ENCODE measurements around the gene AKAP7.
"Not testable (repeated sequence)": the region's sequence is repeated elsewhere in the genome, so short reads cannot be mapped to it uniquely, and the experiment has no call there.

AKAP7 gene

DNA sequence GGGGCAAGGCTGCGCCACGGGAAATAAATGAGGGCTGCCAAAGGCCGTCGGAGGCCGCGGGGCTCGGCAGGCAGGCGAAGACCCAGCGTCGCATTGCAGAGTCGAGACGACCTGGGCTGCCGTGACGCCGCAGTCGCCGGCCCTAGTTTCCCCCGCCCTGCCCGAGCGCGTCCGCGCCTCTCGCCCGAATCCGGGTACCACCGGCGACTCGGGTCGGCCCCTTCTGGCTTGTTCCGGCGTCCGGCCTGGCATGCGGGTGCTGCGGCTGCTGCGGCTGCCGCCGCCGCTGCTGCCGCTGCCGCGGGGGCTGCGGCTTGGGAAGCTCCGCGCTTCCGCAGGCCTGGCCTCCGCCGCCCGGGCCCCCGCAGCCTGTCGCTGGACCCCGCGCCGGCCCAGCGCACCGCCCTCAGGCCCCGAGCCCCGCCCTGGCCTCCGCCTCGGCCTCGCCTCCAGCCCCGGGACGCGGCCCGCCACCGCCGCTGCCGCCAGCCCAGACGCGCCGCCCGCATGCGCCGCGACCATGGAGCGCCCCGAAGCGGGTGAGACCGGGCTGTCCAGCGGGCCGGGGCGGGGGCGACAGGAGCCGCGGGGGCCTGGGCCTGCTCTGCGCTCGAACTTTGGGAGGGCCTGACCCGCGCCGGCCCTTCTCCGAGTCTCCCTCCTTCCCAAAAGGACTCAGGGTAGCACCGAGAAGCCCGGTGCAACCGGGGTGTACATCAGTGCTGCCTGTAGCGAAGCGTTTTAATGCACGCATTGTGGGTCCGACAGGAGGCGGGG lies at the start of gene AKAP7:
Gene AKAP7, plus strand, starts transcription at position 224 of the 777 bp plus-strand sequence. Its CDS starts 297 bp downstream, at position 521.
- peak; percentile 85 for DNase-seq

DNA sequence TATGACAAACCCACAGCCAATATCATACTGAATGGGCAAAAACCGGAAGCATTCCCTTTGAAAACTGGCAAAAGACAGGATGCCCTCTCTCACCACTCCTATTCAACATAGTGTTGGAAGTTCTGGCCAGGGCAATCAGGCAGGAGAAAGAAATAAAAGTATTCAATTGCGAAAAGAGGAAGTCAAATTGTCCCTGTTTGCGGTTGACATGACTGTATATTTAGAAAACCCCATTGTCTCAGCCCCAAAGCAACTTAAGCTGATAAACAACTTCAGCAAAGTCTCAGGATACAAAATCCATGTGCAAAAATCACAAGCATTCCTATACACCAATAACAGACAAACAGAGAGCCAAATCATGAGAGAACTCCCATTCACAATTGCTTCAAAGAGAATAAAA lies 44.9 kb upstream of the AKAP7 start:
- not testable (repeated sequence) for DNase-seq

DNA sequence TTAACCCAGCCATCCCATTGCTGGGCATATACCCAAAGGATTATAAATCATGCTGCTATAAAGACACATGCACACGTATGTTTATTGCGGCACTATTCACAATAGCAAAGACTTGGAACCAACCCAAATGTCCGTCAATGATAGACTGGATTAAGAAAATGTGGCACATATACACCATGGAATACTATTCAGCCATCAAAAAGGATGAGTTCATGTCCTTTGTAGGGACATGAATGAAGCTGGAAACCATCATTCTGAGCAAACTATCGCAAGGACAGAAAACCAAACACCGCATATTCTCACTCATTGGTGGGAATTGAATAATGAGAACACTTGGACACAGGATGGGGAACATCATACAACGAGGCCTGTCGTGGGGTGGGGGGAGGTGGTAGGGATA lies 43.3 kb upstream of the AKAP7 start:
- not testable (repeated sequence) for DNase-seq

DNA sequence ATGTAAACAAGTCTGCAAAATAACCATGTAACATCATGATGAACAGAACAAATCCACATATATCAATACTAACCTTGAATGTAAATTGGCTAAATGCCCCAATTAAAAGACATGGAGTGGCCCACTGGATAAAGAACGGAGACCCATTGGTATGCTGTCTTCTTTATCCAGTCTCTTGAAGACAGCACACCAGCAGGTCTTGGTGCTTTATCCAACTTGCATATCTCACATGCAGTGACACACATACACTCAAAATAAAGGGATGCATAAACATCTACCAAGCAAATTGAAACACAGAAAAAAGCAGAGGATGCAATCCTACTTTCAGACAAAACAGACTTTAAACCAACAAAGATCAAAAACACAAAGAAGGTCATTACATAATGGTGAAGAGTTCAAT lies 41.9 kb upstream of the AKAP7 start:
- no peak for DNase-seq

DNA sequence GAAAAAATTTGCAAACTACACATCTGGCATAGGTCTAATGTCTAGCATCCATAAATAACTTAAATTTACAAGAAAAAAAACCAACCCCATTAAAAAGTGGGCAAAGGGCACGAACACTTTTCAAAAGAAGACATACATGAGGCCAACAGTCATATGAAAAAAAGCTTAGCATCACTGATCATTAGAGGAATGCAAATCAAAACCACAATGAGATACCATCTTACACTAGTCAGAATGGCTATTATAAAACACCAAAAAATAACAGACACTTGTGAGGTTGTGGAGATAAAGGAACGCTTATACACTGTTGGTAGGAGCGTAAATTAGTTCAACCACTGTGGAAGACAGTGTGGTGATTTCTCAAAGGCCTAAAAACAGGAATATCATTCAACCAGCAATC lies 38.5 kb upstream of the AKAP7 start:
- DNase-seq: no peak

DNA sequence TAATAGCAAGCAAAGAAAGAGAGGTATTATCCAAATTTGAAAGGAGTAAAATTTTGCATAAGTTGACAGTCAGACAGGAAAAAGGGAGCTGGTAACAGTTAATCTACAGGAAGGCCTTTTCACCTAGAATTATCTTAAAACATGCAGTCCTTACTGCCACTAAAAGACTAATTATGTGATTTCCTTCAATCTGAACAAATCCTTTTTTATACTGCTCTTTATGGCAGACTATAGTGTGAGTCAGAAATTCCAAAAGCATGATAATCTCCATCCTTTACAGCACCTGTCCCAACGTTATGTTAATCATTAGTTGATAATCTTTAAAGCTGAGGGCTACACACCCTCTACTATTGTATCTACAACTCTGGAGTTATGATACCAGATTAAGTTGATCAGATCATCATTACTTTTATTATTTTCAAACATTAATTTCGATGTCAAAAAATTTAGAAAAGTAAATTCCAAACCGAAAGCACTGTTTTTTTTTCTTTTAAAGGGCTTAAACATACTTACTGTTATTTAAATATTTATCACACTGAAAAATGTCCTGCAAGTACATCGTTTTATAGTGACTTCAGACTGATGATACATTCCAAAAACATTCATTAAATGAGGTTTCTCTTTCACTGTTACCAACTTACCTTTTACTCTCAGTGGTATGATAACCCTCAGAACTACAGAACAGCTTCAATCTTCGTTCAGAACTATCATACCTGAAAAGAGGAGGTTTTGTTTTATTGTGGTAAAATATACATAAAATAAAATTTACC lies 33.2 kb upstream of the AKAP7 start:
- DNase-seq: no peak

DNA sequence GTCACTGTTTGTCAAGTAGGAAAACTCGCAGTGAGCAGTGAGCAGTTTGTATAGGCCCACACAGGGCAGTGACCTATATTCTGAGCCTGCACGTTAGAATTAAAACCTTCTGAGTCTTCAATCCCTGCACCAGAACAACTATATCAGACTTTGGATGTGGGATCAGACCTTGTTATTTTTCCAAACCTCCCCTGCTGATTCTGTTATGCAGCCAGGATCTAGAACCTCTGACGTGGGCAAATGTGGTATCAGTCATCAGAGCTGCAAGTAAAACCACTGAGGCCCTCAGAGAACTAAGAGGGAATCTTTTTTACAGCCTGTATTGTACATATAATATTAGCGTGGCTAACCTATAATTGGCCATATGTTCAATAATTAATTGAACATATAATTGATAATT lies 32.0 kb upstream of the AKAP7 start:
- DNase-seq: no peak

DNA sequence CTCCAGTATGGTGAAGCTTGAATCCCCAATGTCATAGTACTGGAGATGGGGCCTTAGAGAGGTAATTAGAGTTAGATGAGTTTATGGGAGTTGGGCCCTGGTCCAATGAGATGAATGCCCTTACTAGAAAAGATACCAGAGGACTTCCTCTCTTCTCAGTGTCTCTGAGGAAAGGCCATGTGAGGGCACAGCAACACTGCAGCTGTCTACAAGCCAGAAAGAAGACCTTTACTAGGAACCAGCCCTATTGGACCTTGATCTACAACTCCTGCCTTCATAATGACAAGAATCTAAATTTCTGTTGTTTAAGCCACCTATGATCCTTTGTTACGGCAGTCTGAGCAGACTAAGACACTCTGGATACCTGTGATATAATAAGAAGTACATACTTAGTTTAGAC lies 31.4 kb upstream of the AKAP7 start:
- no peak for DNase-seq

DNA sequence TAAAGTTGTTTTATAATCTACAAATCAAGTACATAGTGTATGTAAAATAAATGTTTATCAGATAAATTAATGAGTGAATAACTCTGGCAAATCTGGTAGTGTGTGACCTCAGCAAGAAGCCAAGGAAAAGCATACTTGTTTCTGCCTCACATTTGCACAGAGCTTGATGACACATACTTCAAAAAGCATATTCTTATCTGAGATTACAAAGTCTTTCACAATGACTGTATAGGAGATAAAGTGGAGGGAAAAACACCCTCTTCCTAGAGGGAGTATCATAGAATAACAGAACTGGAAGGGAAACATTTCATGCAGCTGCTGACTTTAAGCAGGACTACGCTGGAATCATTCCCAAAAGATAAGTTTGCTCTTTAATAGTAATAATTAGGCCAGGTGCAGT lies 28.1 kb upstream of the AKAP7 start:
- no peak for DNase-seq

DNA sequence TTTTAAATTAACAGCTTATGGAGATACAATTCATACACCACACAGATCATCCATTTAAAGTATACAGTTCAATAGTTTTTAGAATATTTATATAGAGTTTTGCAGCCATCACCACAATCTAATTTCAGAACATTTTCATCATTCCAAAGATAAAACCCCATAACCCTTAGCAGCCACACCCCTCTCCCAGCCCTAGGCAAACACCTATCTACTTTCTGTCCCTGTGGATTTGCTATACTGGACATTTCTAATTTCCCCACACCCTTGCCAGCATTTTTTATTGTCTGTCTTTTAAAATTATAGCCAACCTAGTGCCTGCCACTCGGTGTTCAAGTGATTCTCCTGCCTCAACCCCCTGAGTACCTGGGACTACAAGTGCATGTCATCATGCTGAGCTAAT lies 23.0 kb upstream of the AKAP7 start:
- DNase-seq: no peak

DNA sequence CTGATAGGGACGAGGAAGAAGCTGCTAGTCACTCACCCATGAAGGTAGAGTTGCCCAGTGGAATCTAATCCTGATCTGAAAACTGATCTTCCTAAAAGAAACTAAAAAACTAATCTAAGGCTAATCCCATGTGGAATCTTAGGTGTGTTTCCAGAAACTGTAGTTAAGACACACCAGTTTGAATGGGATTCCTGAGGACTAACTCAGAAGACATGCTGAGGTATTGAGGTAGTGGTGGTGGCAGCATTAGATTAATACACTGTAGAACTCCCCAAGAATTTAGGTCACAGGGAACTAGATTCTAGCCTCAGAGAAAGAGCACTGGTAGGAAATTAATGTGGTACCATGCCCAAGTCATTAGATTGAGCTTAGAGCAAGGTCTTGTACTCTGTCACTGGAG lies 19.6 kb upstream of the AKAP7 start:
- DNase-seq: no peak

DNA sequence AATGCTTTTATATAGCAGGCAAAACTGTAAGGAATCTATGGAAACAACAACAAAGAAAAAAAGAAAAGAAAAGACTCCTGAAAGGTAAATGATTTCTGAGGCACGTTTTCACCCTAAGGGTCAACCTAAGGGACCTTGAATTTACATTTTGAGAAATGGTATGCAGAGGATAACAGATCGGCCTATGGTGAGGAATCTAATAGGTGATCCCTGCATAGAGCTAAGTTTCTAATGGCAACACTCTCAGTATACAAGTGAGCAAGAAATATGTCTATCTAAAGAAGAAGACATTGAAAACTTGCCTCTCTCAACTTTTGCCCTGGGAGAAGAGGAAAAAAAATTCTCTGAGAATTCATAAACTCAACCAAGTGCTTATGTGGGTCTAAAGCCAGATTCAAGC lies 18.9 kb upstream of the AKAP7 start:
- DNase-seq: no peak

DNA sequence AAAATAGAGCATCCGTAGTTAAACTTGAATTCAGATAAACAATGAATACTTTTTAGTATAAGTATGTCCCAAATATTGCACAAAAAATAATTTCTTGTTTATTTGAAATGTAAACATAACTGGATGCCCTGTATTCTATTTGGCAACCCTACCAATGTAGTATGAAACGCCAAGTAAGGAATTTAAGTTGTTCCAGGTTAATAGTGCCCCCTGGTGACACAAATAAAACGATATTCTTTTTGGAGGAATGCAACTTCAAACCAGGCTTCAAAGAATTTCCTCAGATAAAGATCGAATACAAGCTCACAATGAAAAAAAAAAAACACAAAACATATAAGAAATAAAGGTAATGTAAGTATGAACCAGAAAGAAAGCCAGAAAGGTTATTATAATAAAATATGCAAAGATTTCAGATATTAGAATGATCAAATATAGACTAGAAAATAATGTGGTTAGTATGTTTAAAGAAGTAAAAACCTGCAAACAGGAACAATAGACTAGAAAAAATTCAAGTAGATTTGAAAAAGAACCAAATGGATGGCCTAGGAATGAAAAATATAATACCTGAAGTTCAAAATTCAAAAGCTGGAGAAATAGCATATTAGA lies 18.4 kb upstream of the AKAP7 start:
- peak; percentile 58 for DNase-seq

DNA sequence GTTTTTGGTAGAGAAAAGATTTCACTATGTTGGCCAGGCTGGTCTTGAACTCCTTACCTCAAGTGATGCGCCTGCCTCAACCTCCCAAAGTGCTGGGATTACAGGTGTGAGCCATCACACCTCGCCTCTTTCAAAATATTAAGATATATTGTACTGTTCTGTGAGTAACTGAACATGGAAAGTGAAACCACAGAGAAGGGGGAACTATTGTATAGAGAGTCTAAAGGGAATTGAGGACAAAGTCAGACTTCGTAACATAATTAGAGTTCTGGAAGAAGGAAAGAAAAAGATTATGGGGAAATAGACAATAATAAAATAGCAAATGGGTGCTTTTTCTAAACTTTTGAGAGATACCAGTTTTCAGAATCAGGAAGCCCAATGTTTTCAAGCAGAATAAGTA lies 17.4 kb upstream of the AKAP7 start:
- no peak for DNase-seq

DNA sequence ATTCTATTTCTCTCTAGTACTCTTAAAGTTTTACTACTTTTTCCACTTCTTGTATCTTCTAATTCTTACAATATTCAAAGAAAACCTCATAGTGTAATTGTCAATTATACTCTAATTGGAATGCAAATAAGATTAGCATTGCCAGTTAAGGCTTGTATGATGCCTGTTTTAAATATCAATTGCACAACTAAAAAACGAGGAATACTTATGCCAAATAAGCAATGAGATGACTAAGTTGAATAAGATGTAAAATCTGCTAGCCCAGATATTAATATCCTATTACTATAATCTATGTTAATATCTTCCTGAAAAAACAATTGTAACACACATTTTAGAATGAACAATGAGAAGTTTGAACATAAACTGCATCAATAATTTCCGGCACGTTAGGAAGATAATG lies 13.3 kb upstream of the AKAP7 start:
- no peak for DNase-seq

DNA sequence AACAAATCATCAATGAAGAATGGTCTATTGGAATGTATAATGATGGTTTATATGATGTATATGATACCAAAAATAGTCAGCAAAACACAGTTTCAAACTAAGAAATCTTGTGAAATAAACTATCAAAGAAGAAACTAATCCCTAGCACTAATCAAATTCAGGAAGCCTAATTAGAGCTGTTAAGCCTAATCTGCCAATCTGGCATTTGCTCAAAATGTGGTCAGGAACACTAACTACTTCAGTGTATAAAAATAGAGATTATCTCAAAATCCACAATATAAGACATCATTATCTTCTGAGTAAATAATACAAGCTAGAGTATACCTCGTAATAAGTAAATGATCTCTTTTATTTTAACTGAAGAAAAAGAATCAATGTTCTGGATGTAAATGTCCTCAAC lies 12.8 kb upstream of the AKAP7 start:
- no peak for DNase-seq

DNA sequence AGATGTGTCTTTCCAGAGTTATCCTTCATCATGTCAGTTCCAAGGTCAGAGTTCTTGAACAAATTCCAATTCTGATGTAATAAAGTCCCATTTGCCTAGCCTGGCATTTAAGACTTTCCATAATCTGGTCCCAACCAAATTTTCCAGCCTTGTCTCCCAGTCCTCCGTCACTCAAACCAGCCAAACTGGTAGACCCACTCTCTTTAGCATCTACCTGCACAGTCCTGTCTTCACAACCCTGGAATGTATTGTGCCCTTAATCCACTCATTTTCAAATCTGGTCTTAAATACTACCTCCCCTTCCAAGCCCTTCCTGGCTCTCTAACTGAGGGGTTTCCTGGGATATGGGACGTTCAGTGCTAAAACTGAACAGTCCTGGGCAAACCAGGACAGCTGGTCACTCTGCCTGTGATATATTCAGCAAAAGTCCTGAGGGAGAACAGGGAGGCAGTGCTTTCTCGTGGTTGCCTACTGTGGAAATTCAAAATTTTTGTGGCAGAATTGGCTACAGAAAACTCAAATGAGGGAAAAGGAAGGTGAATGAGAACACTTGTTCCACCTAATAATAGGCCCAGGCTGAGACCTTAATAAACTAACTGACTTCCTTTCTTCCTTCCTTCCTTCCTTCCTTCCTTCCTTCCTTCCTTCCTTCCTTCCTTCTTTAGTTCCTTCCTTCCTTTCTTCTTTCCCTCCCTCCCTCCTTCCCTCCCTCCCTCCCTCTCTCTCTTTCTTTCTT lies 10.8 kb upstream of the AKAP7 start:
- peak; percentile 20 for DNase-seq

DNA sequence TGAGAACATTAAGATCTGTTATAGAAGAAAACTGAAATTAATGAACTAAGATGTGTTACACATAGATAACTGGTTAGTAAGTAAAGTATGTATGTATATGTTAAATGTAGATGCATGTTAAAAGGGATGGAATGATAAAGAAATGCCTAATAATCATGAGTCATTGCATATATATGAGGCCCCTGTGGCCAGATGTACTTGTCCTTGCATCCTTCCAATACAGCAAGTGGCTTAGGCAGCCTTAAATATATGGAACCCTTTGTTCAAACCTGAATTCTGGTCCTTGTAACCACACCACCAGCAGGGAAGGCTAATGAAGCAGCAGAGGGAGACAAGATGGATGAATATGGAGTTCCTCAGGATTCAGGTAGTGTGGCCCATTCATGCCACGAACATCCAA lies 9.8 kb upstream of the AKAP7 start:
- DNase-seq: no peak

DNA sequence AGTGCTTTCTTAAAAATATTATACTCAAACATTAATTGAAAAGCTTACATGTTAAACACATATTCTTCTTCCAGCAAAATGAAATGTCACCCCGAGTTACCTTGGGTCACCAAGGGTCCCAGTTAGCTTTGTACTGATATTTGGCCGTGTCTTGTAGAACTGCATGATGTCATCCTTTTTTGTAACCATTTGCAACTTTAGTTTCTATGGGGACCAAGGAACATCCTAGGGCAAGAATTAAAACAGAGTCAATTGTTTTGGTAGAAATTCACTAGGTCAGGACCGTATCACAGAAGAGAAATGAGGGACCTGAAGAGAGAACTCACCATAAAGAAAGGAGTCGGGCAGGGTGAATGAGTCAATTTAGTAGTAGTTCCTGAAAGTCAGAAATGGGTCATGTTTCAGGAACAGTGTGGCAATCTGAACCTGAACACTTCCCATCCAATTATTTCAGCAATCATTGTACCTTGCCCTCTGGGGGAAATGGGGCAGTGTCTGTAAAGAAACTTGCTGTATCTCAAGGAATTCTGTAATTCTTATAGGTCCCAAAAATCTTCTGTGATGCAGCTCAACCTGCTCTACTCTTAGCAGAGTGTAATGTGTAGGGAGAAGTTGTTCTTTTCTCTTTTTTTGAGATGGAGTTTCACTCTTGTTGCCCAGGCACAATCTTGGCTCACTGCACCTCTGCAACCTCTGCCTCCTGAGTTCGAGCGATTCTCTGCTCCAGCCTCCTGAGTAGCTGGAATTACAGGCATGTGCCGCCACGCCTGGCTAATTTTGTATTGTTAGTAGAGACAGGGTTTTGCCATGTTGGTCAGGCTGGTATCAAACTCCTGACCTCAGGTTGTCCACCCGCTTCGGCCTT lies 5.3 kb upstream of the AKAP7 start:
- no peak for DNase-seq

DNA sequence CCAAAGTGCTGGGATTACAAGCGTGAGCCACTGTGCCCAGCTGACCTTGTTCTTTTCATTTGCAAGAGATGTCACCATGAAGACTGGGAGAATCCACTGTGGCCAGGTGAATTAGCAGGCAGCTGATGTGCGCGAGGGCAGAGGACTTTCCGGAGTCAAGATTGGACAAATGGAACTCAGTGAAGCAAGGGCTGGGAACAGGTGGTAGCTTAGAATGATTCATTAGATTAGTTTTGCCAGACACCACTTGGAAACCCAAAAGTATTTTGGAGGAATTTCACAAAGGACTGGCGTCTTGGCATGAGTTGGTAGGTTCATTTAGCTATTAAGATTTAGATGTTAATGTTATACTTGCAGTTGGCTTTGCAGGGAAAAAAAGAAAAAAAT lies 4.7 kb upstream of the AKAP7 start:
- no peak for DNase-seq

DNA sequence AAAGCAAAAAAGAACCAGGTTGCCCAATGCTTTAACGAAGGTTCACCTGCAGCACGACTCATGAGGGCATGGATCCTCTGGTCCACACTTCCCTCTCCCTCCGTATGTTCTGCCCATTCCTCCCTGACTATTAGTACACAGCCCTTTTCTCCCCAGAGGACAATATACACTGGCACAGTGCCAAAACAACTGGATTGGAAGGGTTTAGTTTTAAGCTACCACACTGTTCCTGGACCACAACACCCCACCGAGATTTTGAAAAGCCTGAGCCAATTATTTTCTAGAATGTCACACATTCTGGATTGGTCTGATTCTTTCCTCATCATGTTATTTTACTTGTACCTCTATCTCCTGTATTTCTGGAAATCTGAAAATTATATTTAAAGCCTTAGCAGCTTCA lies 2.9 kb upstream of the AKAP7 start:
- no peak for DNase-seq

DNA sequence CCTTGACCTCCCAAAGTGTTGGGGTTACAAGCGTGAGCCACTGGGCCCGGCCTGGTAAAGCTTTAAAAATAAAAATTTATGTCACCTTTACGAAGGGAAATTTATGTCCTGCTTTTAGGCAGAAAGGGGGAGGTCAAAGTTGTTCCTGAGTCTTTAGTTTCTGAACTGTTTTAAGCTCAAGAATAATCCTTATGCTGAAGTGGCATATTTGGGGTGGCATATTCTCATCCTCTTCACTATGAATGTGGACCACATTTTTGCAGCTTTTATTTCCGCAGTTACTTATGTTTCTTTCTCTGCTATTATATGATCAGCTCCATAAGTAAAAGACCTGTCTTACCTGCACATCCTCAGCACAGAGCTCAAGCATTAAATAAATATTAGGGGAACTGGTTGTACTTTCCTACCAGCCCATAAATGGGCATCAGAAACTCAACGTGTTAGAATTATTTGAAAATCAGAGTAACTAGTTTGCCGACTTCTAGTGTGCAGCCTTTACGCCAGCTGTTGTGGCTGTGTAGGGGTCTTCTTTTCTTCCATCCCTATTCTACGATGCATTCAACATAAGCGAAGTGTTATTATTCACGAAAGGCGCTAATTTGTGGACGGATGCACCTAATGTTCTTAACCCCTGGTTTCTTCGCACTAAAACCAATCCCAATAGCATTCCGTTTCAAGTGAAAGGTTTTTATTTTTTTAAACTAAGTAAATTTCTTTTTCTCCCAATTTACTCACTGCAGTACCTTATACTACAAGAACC lies 867 bp upstream of the AKAP7 start:
- no peak for DNase-seq
